Measurements from ENCODE around the gene TPK1. TPM values are rescaled to one million over a fixed set of nuclear protein-coding genes. Genes with fewer than 3 reads are reported as not detected.
"Not testable (repeated sequence)": the region's sequence is repeated elsewhere in the genome, so short reads cannot be mapped to it uniquely, and the experiment has no call there.

TPK1 gene
- total and polyA plus RNA-seq, 8 donors = 1.8 to 13.0 (median 4.3) TPM

- Histone ChIP-seq H3K27me3 (no peaks in the 10 kb centered on the region), H3K9me3 (no peaks in the 10 kb centered on the region), H3K36me3 (no peaks in the 10 kb centered on the region), H3K27ac (no peak overlapping the region), H3K4me3 (no peak overlapping the region), H3K4me1 (no peaks in the 10 kb centered on the region)
- DNase-seq = no peak
- intact Hi-C loops (cut with DNase I; ENCODE audit: low total_unique reads) = no loop called here
- WGBS, 5 donors = 80 to 92% (median 86%) methylated on average over 3 of the region's 3 CpGs
- TF ChIP-seq POLR2AphosphoS5 (IDR thresholded peaks at IDR 0.05) (no peak), EP300 (IDR thresholded peaks at IDR 0.05) (no peak), POLR2A (IDR thresholded peaks at IDR 0.05) (no peak)
- TF ChIP-seq, protein P1, sequence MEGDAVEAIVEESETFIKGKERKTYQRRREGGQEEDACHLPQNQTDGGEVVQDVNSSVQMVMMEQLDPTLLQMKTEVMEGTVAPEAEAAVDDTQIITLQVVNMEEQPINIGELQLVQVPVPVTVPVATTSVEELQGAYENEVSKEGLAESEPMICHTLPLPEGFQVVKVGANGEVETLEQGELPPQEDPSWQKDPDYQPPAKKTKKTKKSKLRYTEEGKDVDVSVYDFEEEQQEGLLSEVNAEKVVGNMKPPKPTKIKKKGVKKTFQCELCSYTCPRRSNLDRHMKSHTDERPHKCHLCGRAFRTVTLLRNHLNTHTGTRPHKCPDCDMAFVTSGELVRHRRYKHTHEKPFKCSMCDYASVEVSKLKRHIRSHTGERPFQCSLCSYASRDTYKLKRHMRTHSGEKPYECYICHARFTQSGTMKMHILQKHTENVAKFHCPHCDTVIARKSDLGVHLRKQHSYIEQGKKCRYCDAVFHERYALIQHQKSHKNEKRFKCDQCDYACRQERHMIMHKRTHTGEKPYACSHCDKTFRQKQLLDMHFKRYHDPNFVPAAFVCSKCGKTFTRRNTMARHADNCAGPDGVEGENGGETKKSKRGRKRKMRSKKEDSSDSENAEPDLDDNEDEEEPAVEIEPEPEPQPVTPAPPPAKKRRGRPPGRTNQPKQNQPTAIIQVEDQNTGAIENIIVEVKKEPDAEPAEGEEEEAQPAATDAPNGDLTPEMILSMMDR (IDR thresholded peaks at IDR 0.05) = no peak
Observed at GRCh38 chr7:144784943-144785342, 50.9 kb downstream of the TPK1 start.

DNA sequence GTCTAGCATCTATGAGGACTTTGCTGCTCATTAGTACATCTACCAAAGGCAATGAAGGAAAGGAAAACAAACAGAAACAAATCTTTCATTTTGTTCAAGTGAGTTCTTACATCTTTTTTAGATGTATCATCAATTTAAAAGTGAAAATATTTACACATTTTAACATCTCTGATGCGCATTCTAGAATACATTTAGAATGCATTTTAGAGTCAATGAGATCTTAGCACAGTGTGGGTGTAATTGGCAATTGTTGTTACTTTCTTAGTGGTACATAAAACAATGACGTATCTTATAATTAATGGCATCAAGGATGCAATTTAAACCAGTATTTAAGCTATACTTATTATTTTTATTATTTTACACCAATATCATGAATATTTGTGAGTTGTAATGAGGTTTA lies 51.4 kb downstream of the TPK1 start:
- Histone ChIP-seq H3K27ac (no peak overlapping the region), H3K27me3 (no peaks in the 10 kb centered on the region), H3K9me3 (no peaks in the 10 kb centered on the region), H3K4me3 (no peak overlapping the region), H3K36me3 (no peaks in the 10 kb centered on the region), H3K4me1 (no peaks in the 10 kb centered on the region)
- DNase-seq = no peak
- TF ChIP-seq POLR2AphosphoS5 (IDR thresholded peaks at IDR 0.05) (no peak), EP300 (IDR thresholded peaks at IDR 0.05) (no peak), POLR2A (IDR thresholded peaks at IDR 0.05) (no peak)
- TF ChIP-seq, protein P1 (IDR thresholded peaks at IDR 0.05) = no peak
- intact Hi-C loops (cut with DNase I; ENCODE audit: low total_unique reads) = no loop called here
- WGBS, 5 donors = 91 to 96% (median 93%) methylated on average over 2 of the region's 2 CpGs

- Histone ChIP-seq H3K27me3 (no peaks in the 10 kb centered on the region), H3K36me3 (no peaks in the 10 kb centered on the region), H3K9me3 (no peaks in the 10 kb centered on the region), H3K4me1 (no peaks in the 10 kb centered on the region), H3K27ac (no peak overlapping the region), H3K4me3 (no peak overlapping the region)
- 8 to 63% (median 58%) methylated on average over 1 of the region's 1 CpG for WGBS, 5 donors
- TF ChIP-seq POLR2A (IDR thresholded peaks at IDR 0.05) (no peak), EP300 (IDR thresholded peaks at IDR 0.05) (no peak), POLR2AphosphoS5 (IDR thresholded peaks at IDR 0.05) (no peak)
- TF ChIP-seq, protein P1 (IDR thresholded peaks at IDR 0.05) = no peak
- intact Hi-C loops (cut with DNase I; ENCODE audit: low total_unique reads) = no loop called here
- no peak for DNase-seq
Observed at GRCh38 chr7:144782883-144783282, 53.0 kb downstream of the TPK1 start.

- Histone ChIP-seq H3K4me1 (no peaks in the 10 kb centered on the region), H3K36me3 (no peaks in the 10 kb centered on the region), H3K4me3 (no peak overlapping the region), H3K27me3 (no peaks in the 10 kb centered on the region), H3K9me3 (no peaks in the 10 kb centered on the region), H3K27ac (no peak overlapping the region)
- TF ChIP-seq, protein P1 (IDR thresholded peaks at IDR 0.05) = no peak
- TF ChIP-seq POLR2AphosphoS5 (IDR thresholded peaks at IDR 0.05) (no peak), POLR2A (IDR thresholded peaks at IDR 0.05) (no peak), EP300 (IDR thresholded peaks at IDR 0.05) (no peak)
- intact Hi-C loops (cut with DNase I; ENCODE audit: low total_unique reads) = no loop called here
- WGBS, 5 donors = 90 to 97% (median 92%) methylated on average over 4 of the region's 4 CpGs
- no peak for DNase-seq
Observed at GRCh38 chr7:144780071-144780608, 55.7 kb downstream of the TPK1 start.

DNA sequence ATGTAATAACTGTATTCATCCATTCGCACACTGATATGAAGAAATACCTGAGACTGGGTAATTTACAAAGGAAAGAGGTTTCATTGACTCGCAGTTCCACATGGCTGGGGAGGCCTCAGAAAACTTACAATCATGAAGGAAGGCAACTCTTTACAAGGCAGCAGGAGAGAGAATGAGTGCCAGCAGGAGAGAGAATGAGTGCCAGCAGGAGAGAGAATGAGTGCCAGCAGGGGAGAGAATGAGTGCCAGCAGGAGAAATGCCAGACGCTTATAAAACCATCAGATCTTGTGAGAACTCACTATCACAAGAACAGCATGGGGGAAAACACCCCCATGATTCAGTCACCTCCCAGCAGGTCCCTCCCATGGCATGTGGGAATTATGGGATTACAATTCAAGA lies 58.0 kb downstream of the TPK1 start:
- H3K4me3 ChIP-seq; H3K9me3 ChIP-seq; intact Hi-C loops (cut with DNase I; ENCODE audit: low total_unique reads); DNase-seq; H3K27ac ChIP-seq; H3K36me3 ChIP-seq; H3K4me1 ChIP-seq; H3K27me3 ChIP-seq: not testable (repeated sequence)
- 82 to 94% (median 93%) methylated on average over 3 of the region's 3 CpGs for WGBS, 5 donors
